Body of pancreas (tissue), 4 donors: Measurements from ENCODE around the gene GALNT16.

Experiments used
- CTCF ChIP-seq, 7 experiments: fragments of 450-650 bp in 4 of 7; fragments of 200-600 bp in 3 of 7; sonication (generic) in 3 of 7; IDR thresholded peaks; one replicate each; pipeline ENCODE4 v1.5.1; 2016 to 2019; ENCODE audit warnings: antibody characterized with exemption in 7 of 7
- POLR2A ChIP-seq, 3 donors: fragments of 450-650 bp; IDR thresholded peaks; one replicate each; pipeline ENCODE4 v1.6.1; 2016; ENCODE audit warnings: antibody characterized with exemption in 3 of 3, mild to moderate bottlenecking in 2 of 3

- TF ChIP-seq CTCF (IDR thresholded peaks at IDR 0.05) (no peak), POLR2A (IDR thresholded peaks at IDR 0.05) (no peak)
Observed at GRCh38 chr14:69237584-69237983, 22.4 kb upstream of the GALNT16 start.
